Neural cell (in vitro differentiated cells): ENCODE measurements around the gene CNNM1.

Experiments used
- EZH2 ChIP-seq: fragments of 200-600, 300-800 bp; shearing (Covaris generic), sonication (generic); IDR thresholded peaks from 2 replicates; pipeline ENCODE4 v1.6.1; 2014; ENCODE audit warnings: antibody characterized with exemption, low read length, borderline replicate concordance, mild to moderate bottlenecking; ENCODE audit not compliant: insufficient read depth, poor library complexity, severe bottlenecking
- POLR2AphosphoS5 ChIP-seq: IDR thresholded peaks from 2 replicates; pipeline ENCODE4 v1.6.1; 2012
- TAF1 ChIP-seq: IDR thresholded peaks from 2 replicates; pipeline ENCODE4 v1.6.1; 2012; ENCODE audit warnings: low read depth
- TF ChIP-seq, protein P1 (sequence below): fragments of 450-650 bp; IDR thresholded peaks from 2 replicates; pipeline ENCODE4 v1.5.1; 2014; ENCODE audit warnings: antibody characterized with exemption, mild to moderate bottlenecking, moderate library complexity; ENCODE audit not compliant: poor library complexity, severe bottlenecking

DNA sequence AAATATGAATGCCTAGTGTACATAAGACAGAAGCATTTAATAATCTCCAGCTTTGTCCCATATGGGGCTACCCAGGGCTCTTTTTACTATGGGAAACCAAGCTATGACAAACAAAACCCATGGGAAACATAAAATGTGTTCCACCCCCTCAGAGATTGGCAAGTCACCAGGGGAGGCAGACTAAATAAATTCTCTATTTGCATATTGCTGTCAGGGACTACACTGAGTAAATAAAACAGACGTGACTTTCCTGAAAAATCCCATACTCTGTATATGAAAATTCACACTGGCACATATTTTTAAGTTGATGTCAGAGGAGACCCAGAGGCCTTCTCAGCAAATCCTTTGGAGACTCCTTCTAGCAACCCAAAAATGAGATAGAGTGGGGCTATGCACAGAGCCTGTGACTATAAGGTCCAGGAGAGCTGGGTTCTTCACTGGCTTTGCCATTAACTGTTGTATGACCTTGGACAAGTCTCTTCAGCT is 49.5 kb upstream of the CNNM1 start:
- TF ChIP-seq, protein P1, sequence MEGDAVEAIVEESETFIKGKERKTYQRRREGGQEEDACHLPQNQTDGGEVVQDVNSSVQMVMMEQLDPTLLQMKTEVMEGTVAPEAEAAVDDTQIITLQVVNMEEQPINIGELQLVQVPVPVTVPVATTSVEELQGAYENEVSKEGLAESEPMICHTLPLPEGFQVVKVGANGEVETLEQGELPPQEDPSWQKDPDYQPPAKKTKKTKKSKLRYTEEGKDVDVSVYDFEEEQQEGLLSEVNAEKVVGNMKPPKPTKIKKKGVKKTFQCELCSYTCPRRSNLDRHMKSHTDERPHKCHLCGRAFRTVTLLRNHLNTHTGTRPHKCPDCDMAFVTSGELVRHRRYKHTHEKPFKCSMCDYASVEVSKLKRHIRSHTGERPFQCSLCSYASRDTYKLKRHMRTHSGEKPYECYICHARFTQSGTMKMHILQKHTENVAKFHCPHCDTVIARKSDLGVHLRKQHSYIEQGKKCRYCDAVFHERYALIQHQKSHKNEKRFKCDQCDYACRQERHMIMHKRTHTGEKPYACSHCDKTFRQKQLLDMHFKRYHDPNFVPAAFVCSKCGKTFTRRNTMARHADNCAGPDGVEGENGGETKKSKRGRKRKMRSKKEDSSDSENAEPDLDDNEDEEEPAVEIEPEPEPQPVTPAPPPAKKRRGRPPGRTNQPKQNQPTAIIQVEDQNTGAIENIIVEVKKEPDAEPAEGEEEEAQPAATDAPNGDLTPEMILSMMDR: no peak
- no peak for TF ChIP-seq TAF1
- no peak for TF ChIP-seq POLR2AphosphoS5
- TF ChIP-seq EZH2: no peak
